Activated CD8-positive, alpha-beta T cell treated with anti-CD3 and anti-CD28 coated beads for 36 hours (primary cell): ENCODE measurements around the gene PSME3. TPM values are rescaled to one million over a fixed set of nuclear protein-coding genes. Genes with fewer than 3 reads are reported as not detected.
A peak's percentile ranks its signal among the peaks of the same experiment; 100 is the strongest.

Source experiments
- ATAC-seq: fragments of 200-7000 bp; cut with Tn5 transposase; one replicate; pipeline ENCODE4 v1.10.0; 2021; ENCODE audit warnings: mild to moderate bottlenecking, moderate library complexity
- CTCF ChIA-PET: fragments of 350-600 bp; sonication (Branson Sonifier 250); formaldehyde crosslinking; loops from one replicate; lab custom pipeline; 2021; ENCODE audit warnings: antibody characterized with exemption; lab: Charles Lee
- POLR2A ChIA-PET: fragments of 350-600 bp; sonication (Branson Sonifier 250); formaldehyde crosslinking; loops from one replicate; lab custom pipeline; 2021; ENCODE audit warnings: antibody characterized with exemption; lab: Charles Lee
- DNase-seq: peaks from one replicate; pipeline ENCODE4 v3.0.0-alpha.2; 2020
- H3K27ac Mint-ChIP-seq: one replicate; pipeline ENCODE4 v1.8.0; 2021; ENCODE audit warnings: mild to moderate bottlenecking, mixed read lengths
- H3K27me3 Mint-ChIP-seq: one replicate; pipeline ENCODE4 v1.8.0; 2021; ENCODE audit warnings: mixed read lengths
- H3K36me3 Mint-ChIP-seq: one replicate; pipeline ENCODE4 v1.8.0; 2021; ENCODE audit warnings: low read depth, mixed read lengths
- H3K4me1 Mint-ChIP-seq: one replicate; pipeline ENCODE4 v1.8.0; 2021; ENCODE audit warnings: low read depth, mixed read lengths
- H3K4me3 Mint-ChIP-seq: one replicate; pipeline ENCODE4 v1.8.0; 2021; ENCODE audit warnings: mild to moderate bottlenecking, moderate library complexity, mixed read lengths
- H3K9me3 Mint-ChIP-seq: one replicate; pipeline ENCODE4 v1.8.0; 2021; ENCODE audit warnings: mixed read lengths
- CTCF ChIP-seq: fragments of 200-600 bp; IDR thresholded peaks from one replicate; pipeline ENCODE4 v1.8.0; 2022; ENCODE audit warnings: antibody characterized with exemption, mild to moderate bottlenecking
- intact Hi-C: fragments of 100-400 bp; cut with micrococcal nuclease; formaldehyde crosslinking; loops from one replicate; pipeline ENCODE4 v1.10.0; 2022
- total RNA-seq, 2 experiments: library from RNA; stranded (reverse); gene quantifications; one replicate each; pipeline ENCODE4 v1.2.3, GENCODE V29; 2021

Gene PSME3
- total RNA-seq, 2 experiments from 2014 or later: 124 to 132 TPM

- intact Hi-C loops: loop anchor here (10.0 kb wide), 2 partner anchors 79 to 149 kb away; partner anchors contain the start of gene RPL27
- CTCF ChIA-PET: interaction anchor here (1.1 to 1.7 kb wide), 4 partner anchors 28 to 152 kb away, joined by 3 to 6 read pairs (median 5); partner anchors contain the start of gene RPL27
- Mint-ChIP-seq H3K27ac (peak overlapping the region; percentile 85), H3K4me3 (no peak overlapping the region), H3K4me1 (peaks cover 19% of the 10 kb centered on the region), H3K27me3 (no peaks in the 10 kb centered on the region), H3K36me3 (peaks cover 26% of the 10 kb centered on the region), H3K9me3 (no peaks in the 10 kb centered on the region)
- TF ChIP-seq CTCF: no peak
- DNase-seq: peak; percentile 79
- ATAC-seq: peak; percentile 84
- POLR2A ChIA-PET: interaction anchor here (0.8 to 2.9 kb wide), 9 partner anchors 9 to 152 kb away, joined by 3 to 27 read pairs (median 3); partner anchors contain the start of genes PSME3 and RPL27
Measured at GRCh38 chr17:42845918-42846593, 12.9 kb downstream of the PSME3 start.

- H3K27ac Mint-ChIP-seq: peak overlapping the region; percentile 2
- intact Hi-C loops: loop anchor here (10.0 kb wide), 2 partner anchors 78 to 148 kb away; partner anchors contain the start of gene RPL27
Measured at GRCh38 chr17:42846594-42847280, 13.5 kb downstream of the PSME3 start.

GRCh38 chr17:42848093-42848492 is 14.9 kb downstream of the PSME3 start:
- Mint-ChIP-seq H3K27me3 (no peaks in the 10 kb centered on the region), H3K36me3 (peaks cover 14% of the 10 kb centered on the region), H3K4me1 (peaks cover 19% of the 10 kb centered on the region), H3K9me3 (no peaks in the 10 kb centered on the region), H3K27ac (no peak overlapping the region), H3K4me3 (no peak overlapping the region)
- no peak for ATAC-seq
- CTCF ChIA-PET: interaction anchor here (1.3 kb wide), 1 partner anchor 13 kb away, joined by 3 read pairs; no protein-coding TSS in a partner anchor
- intact Hi-C loops: loop anchor here (10.0 kb wide), 2 partner anchors 77 to 147 kb away; partner anchors contain the start of gene RPL27
- TF ChIP-seq CTCF: no peak
- POLR2A ChIA-PET: interaction anchor here (0.6 to 1.3 kb wide), 3 partner anchors 14 to 189 kb away, joined by 3 read pairs; partner anchors contain the start of gene TUBG2
- no peak for DNase-seq

More at GRCh38 chr17:42846594-42847280, 13.5 kb downstream of the PSME3 start:
- ATAC-seq (no peak), DNase-seq (no peak)
- peaks cover 19% of the 10 kb centered on the region for H3K4me1 Mint-ChIP-seq
- H3K4me3 Mint-ChIP-seq: no peak overlapping the region
- H3K36me3 Mint-ChIP-seq: peaks cover 24% of the 10 kb centered on the region
- no peaks in the 10 kb centered on the region for H3K9me3 Mint-ChIP-seq
- H3K27me3 Mint-ChIP-seq: no peaks in the 10 kb centered on the region
- no peak for TF ChIP-seq CTCF
- POLR2A ChIA-PET: interaction anchor here (1.3 to 2.9 kb wide), 4 partner anchors 10 to 82 kb away, joined by 3 to 27 read pairs (median 5); partner anchors contain the start of gene PSME3
- CTCF ChIA-PET: interaction anchor here (1.2 to 1.7 kb wide), 2 partner anchors 82 to 92 kb away, joined by 5 read pairs; no protein-coding TSS in a partner anchor

- CTCF ChIA-PET: no interaction called here
- peaks cover 14% of the 10 kb centered on the region for H3K36me3 Mint-ChIP-seq
- TF ChIP-seq CTCF: no peak
Measured at GRCh38 chr17:42849031-42849430, 15.8 kb downstream of the PSME3 start.

More at GRCh38 chr17:42849031-42849430, 15.8 kb downstream of the PSME3 start:
- POLR2A ChIA-PET: no interaction called here
- H3K4me3 Mint-ChIP-seq: no peak overlapping the region
- ATAC-seq (no peak), DNase-seq (no peak)
- intact Hi-C loops: loop anchor here (10.0 kb wide), 2 partner anchors 76 to 146 kb away; partner anchors contain the start of gene RPL27
- no peak overlapping the region for H3K27ac Mint-ChIP-seq
- no peaks in the 10 kb centered on the region for H3K27me3 Mint-ChIP-seq
- no peaks in the 10 kb centered on the region for H3K9me3 Mint-ChIP-seq
- H3K4me1 Mint-ChIP-seq: peaks cover 19% of the 10 kb centered on the region
